ENCODE results near the gene DDA1. TPM values are rescaled to one million over a fixed set of nuclear protein-coding genes. Genes with fewer than 3 reads are reported as not detected.

Gene DDA1
- total and polyA plus RNA-seq, 9 of the 15 experiments (the other 6 are each of a cell fraction or from before 2014, with no cell fraction given), result 1.4 to 83.8 (median 33.8) TPM

DNA sequence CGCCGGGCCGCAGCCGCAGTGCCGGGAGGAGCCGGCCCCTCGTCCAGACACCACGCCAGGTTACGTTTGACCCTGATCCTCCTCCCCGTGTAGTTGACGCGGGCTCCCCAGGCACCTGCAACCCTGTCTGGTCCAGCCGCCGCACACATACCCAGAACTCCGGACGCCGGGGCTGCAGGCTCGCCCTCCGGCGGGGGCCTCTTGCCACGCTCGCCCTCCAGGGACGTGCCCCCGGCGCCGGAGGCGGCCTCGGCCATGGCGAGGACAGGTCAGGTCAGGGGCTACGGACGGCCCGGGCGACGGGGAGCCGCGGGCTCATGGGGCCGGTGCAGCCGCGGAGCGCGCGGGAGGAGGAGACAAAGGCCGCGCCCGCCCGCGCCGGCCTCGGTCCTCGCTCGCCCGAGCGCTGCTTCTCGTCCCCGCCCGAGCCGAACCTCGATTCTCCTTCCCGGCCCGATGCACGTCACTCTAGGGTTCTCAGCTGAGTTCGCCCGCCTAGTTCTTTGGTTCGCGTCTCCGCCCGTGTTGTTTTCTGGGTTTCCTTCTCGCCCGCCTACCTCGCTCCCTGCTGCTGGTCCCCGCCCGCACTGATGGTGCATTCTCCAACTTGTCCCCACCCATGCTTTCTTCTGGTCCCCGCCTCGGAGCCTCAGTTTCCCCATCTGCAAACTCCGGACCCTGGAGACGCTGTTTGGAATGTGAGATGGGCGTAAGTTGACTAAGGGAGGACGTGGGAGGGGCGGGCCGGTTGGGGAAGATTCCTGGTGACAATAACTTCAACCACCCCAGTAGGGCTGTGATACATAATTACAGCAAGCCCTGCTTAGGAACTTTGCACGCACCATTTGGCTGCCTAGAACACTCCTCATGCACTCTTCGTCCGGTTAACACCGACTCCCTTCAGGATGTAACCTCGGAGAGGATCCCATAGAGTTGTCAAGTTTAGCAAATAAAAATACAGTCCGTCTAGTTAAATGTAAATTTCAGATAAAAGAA lies 25.3 kb downstream of the DDA1 start, which contains the start of gene ANO8 (continued):
- TF ChIP-seq ZNF280A (IDR thresholded peaks at IDR 0.05; ENCODE audit: low read depth, partially characterized antibody) (no peak), NFYB (IDR thresholded peaks at IDR 0.05; ENCODE audit: extremely low read depth, insufficient read length) (no peak), TCF7 (IDR thresholded peaks at IDR 0.05; ENCODE audit: borderline replicate concordance) (peak; percentile 76; the same call in 1 of the 2 replicates), TAF7 (tag; IDR thresholded peaks at IDR 0.05) (no peak), L3MBTL2 (IDR thresholded peaks at IDR 0.05) (peak; percentile 85), RBM14 (IDR thresholded peaks at IDR 0.05; ENCODE audit: borderline replicate concordance, insufficient read depth, low read depth, low read length) (no peak), HDAC6 (IDR thresholded peaks at IDR 0.05; ENCODE audit: low read depth, low read length) (no peak), MAFG (tag; conservative IDR thresholded peaks at IDR 0.05) (no peak), HEY1 (CRISPR knock-in tag; IDR thresholded peaks at IDR 0.05; ENCODE audit: borderline replicate concordance) (no peak), ZNF133 (CRISPR knock-in tag; IDR thresholded peaks at IDR 0.05) (no peak), KLF6 (CRISPR knock-in tag; IDR thresholded peaks at IDR 0.05; ENCODE audit: borderline replicate concordance) (no peak), NFE2 (IDR thresholded peaks at IDR 0.05; ENCODE audit: low read depth) (no peak), HNRNPL (IDR thresholded peaks at IDR 0.05; ENCODE audit: low read depth, low read length) (peak; percentile 90)
- TF ChIP-seq, protein P1, sequence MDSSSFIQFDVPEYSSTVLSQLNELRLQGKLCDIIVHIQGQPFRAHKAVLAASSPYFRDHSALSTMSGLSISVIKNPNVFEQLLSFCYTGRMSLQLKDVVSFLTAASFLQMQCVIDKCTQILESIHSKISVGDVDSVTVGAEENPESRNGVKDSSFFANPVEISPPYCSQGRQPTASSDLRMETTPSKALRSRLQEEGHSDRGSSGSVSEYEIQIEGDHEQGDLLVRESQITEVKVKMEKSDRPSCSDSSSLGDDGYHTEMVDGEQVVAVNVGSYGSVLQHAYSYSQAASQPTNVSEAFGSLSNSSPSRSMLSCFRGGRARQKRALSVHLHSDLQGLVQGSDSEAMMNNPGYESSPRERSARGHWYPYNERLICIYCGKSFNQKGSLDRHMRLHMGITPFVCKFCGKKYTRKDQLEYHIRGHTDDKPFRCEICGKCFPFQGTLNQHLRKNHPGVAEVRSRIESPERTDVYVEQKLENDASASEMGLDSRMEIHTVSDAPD (CRISPR knock-in tag; IDR thresholded peaks at IDR 0.05), result no peak
- TF ChIP-seq, protein P2, sequence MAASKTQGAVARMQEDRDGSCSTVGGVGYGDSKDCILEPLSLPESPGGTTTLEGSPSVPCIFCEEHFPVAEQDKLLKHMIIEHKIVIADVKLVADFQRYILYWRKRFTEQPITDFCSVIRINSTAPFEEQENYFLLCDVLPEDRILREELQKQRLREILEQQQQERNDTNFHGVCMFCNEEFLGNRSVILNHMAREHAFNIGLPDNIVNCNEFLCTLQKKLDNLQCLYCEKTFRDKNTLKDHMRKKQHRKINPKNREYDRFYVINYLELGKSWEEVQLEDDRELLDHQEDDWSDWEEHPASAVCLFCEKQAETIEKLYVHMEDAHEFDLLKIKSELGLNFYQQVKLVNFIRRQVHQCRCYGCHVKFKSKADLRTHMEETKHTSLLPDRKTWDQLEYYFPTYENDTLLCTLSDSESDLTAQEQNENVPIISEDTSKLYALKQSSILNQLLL (CRISPR knock-in tag; IDR thresholded peaks at IDR 0.05; ENCODE audit: borderline replicate concordance), result no peak
- TF ChIP-seq, protein P3, sequence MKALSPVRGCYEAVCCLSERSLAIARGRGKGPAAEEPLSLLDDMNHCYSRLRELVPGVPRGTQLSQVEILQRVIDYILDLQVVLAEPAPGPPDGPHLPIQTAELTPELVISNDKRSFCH (CRISPR knock-in tag; IDR thresholded peaks at IDR 0.05), result no peak
- TF ChIP-seq, protein P3 (tag; IDR thresholded peaks at IDR 0.05), result peak; percentile 86
- TF ChIP-seq, protein P4, sequence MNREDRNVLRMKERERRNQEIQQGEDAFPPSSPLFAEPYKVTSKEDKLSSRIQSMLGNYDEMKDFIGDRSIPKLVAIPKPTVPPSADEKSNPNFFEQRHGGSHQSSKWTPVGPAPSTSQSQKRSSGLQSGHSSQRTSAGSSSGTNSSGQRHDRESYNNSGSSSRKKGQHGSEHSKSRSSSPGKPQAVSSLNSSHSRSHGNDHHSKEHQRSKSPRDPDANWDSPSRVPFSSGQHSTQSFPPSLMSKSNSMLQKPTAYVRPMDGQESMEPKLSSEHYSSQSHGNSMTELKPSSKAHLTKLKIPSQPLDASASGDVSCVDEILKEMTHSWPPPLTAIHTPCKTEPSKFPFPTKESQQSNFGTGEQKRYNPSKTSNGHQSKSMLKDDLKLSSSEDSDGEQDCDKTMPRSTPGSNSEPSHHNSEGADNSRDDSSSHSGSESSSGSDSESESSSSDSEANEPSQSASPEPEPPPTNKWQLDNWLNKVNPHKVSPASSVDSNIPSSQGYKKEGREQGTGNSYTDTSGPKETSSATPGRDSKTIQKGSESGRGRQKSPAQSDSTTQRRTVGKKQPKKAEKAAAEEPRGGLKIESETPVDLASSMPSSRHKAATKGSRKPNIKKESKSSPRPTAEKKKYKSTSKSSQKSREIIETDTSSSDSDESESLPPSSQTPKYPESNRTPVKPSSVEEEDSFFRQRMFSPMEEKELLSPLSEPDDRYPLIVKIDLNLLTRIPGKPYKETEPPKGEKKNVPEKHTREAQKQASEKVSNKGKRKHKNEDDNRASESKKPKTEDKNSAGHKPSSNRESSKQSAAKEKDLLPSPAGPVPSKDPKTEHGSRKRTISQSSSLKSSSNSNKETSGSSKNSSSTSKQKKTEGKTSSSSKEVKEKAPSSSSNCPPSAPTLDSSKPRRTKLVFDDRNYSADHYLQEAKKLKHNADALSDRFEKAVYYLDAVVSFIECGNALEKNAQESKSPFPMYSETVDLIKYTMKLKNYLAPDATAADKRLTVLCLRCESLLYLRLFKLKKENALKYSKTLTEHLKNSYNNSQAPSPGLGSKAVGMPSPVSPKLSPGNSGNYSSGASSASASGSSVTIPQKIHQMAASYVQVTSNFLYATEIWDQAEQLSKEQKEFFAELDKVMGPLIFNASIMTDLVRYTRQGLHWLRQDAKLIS (CRISPR knock-in tag; IDR thresholded peaks at IDR 0.05), result no peak; the same call in 1 of the 2 replicates

Data from K562 (cell line).